LNCaP clone FGC (cell line): ENCODE data around the gene ZPR1.

Source experiments
- DNase-seq: peaks from one replicate; pipeline ENCODE4 v3.0.0-alpha.2; 2011; ENCODE audit warnings: low read depth
- H3K4me3 ChIP-seq: 2 replicates; pipeline ENCODE4 v1.5.1; 2011; ENCODE audit warnings: mild to moderate bottlenecking, low read depth, low read length, control low read depth
- TF ChIP-seq, protein P1 (sequence below): IDR thresholded peaks from 2 replicates; pipeline ENCODE4 v1.5.1; 2012; ENCODE audit warnings: mild to moderate bottlenecking; ENCODE audit not compliant: control insufficient read depth, insufficient read depth; ENCODE audit errors: extremely low read depth

ZPR1 gene

GRCh38 chr11:116796548-116796947 is 8.7 kb upstream of the ZPR1 start:
- TF ChIP-seq, protein P1, sequence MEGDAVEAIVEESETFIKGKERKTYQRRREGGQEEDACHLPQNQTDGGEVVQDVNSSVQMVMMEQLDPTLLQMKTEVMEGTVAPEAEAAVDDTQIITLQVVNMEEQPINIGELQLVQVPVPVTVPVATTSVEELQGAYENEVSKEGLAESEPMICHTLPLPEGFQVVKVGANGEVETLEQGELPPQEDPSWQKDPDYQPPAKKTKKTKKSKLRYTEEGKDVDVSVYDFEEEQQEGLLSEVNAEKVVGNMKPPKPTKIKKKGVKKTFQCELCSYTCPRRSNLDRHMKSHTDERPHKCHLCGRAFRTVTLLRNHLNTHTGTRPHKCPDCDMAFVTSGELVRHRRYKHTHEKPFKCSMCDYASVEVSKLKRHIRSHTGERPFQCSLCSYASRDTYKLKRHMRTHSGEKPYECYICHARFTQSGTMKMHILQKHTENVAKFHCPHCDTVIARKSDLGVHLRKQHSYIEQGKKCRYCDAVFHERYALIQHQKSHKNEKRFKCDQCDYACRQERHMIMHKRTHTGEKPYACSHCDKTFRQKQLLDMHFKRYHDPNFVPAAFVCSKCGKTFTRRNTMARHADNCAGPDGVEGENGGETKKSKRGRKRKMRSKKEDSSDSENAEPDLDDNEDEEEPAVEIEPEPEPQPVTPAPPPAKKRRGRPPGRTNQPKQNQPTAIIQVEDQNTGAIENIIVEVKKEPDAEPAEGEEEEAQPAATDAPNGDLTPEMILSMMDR = no peak
- H3K4me3 ChIP-seq = no peak overlapping the region
- no peak for DNase-seq

DNA sequence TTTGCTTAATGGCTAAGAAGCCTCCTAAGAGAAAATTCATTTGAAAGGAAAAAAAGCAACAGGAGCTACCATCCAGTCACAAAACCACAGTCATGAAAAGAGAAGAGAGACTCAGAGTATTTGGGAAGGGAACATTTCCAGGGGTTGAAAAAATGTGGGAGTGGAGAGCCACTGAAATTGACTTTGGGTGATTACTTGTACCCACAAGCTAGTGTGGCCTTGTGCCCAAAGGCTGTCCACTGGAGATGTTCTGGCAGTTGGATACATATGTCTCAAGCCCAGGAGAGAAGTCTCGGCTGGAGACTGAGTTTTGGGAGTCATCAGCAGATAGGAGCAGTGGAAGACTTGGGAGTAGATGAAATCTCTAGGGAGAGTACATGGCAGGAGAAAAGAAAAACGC is 7.0 kb upstream of the ZPR1 start:
- no peak overlapping the region for H3K4me3 ChIP-seq
- TF ChIP-seq, protein P1 = no peak
- no peak for DNase-seq

GRCh38 chr11:116793772-116794097 is 5.9 kb upstream of the ZPR1 start:
- DNase-seq = no peak
- TF ChIP-seq, protein P1 = no peak
- no peak overlapping the region for H3K4me3 ChIP-seq

GRCh38 chr11:116792869-116793771 is 5.3 kb upstream of the ZPR1 start:
- TF ChIP-seq, protein P1 = no peak
- DNase-seq = no peak

DNA sequence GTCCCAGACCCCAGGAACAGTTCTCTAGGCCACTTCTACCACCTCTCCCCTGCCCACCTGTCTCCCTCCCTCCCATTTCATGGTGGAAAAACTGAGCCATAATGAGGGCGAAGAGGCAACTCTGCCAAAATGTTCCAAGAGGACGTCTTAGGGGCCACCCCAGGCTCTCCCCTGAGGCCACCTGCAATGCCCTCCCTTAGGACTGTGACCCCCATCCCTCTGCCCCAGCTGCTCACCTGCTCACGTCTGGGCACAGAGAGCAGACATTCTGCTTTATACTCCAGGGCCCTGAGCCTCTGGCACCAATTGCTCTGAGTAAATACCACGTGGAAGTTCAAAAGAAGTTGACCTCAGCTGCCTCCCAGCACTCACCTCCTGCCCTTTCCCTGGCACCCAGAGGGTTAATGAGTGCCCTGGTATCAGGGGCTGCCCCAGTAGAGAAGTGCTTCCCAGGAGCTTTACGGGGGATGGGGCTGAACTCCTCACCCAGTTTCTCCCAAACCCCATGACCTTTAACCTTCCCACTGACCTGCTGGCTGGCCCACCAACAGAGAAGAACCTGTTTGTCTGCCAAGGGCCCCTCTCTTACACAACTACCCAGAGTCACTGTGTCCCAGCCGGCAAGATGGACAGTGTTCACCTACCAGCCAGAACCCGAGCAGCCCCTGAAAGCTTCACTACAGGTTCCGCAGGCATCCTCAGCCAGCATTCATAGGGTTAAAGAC is 4.5 kb upstream of the ZPR1 start:
- DNase-seq = no peak
- TF ChIP-seq, protein P1 = no peak
- no peak overlapping the region for H3K4me3 ChIP-seq

More at GRCh38 chr11:116792869-116793771, 5.3 kb upstream of the ZPR1 start:
- no peak overlapping the region for H3K4me3 ChIP-seq

GRCh38 chr11:116791813-116792143 is 4.0 kb upstream of the ZPR1 start, which contains the start of gene APOA5:
Gene APOA5 (minus strand): TSS chr11:116791879. CDS start chr11:116791860, 19 bp downstream.
- TF ChIP-seq, protein P1 = no peak
- no peak for DNase-seq
- no peak within 1 kb of the TSS for H3K4me3 ChIP-seq
